Stomach (tissue), 9 donors: ENCODE measurements around the gene AMACR. TPM values are rescaled to one million over a fixed set of nuclear protein-coding genes. Genes with fewer than 3 reads are reported as not detected.

Source experiments
- DNase-seq, 2 donors: peaks; one replicate each; pipeline versions ENCODE4 v3.0.0 to v3.0.0-alpha.2; 2013 to 2019
- H3K27ac ChIP-seq, 5 donors: fragments of 200-600 bp in 4 of 5; sonication (generic) in 4 of 5; one replicate each; pipeline ENCODE4 v1.5.1; 2013 to 2019; ENCODE audit warnings: mild to moderate bottlenecking in 1 of 5, moderate library complexity in 1 of 5
- H3K27me3 ChIP-seq, 3 donors: fragments of 200-600 bp; sonication (generic); one replicate each; pipeline ENCODE4 v1.5.1; 2017 to 2019; ENCODE audit warnings: mixed run types in 1 of 3
- H3K36me3 ChIP-seq, 4 donors: fragments of 200-600 bp; sonication (generic); 1 replicate in 3 of 4; 2 replicates in 1 of 4; pipeline ENCODE4 v1.5.1; 2016 to 2019
- H3K4me1 ChIP-seq, 4 donors: fragments of 200-600 bp; sonication (generic); one replicate each; pipeline ENCODE4 v1.5.1; 2016 to 2019
- H3K4me3 ChIP-seq, 4 donors: fragments of 200-600 bp; sonication (generic) in 3 of 4; one replicate each; pipeline ENCODE4 v1.5.1; 2016 to 2019; ENCODE audit warnings: mild to moderate bottlenecking in 1 of 4
- H3K9me3 ChIP-seq, 4 donors: fragments of 200-600 bp; sonication (generic); one replicate each; pipeline ENCODE4 v1.5.1; 2016 to 2019
- CTCF ChIP-seq, 7 experiments: fragments of 450-650 bp in 4 of 7; fragments of 200-600 bp in 3 of 7; sonication (generic) in 3 of 7; IDR thresholded peaks; one replicate each; pipeline ENCODE4 v1.5.1; 2016 to 2019; ENCODE audit warnings: antibody characterized with exemption in 7 of 7, control low read depth in 2 of 7, mild to moderate bottlenecking in 1 of 7
- EP300 ChIP-seq: sonication (generic); formaldehyde crosslinking; IDR thresholded peaks from one replicate; pipeline ENCODE4 v1.6.1; 2017; ENCODE audit warnings: antibody characterized with exemption
- POLR2A ChIP-seq, 4 donors: fragments of 450-650 bp; IDR thresholded peaks; one replicate each; pipeline ENCODE4 v1.6.1; 2016; ENCODE audit warnings: antibody characterized with exemption in 4 of 4, control low read depth in 2 of 4, mild to moderate bottlenecking in 1 of 4, moderate library complexity in 1 of 4
- POLR2AphosphoS5 ChIP-seq, 3 donors: sonication (generic); formaldehyde crosslinking; IDR thresholded peaks; one replicate each; pipeline ENCODE4 v1.6.1; 2016; ENCODE audit warnings: antibody characterized with exemption in 3 of 3
- WGBS, 5 donors: extraction: QIAGEN DNeasy Blood & Tissue Kit in 3 of 5; methylation state at CpG; one replicate each; pipeline versions ENCODE4 v1.1.5 to v1.1.7; 2013 to 2018; 5-methylcytosine and 5-hydroxymethylcytosine counted together
- intact Hi-C: fragments of 100-400 bp; cut with DNase I; formaldehyde crosslinking; loops from one replicate; pipeline ENCODE4 v1.15.1; 2023; ENCODE audit warnings: low total_unique reads
- polyA plus RNA-seq, 3 donors: library from polyadenylated mRNA; stranded (reverse); fragments of 200-250 nt; gene quantifications; one replicate each; pipeline ENCODE4 v1.2.3, GENCODE V29; 2013
- total RNA-seq, 5 donors: library from RNA; depleted of rRNA; stranded (reverse); fragments of >200 nt; gene quantifications; one replicate each; pipeline versions ENCODE4 v1.1.0 to v1.2.3, GENCODE V29; 2014 to 2016
- donor health status: healthy with polysubstance abuse.
- donor health status: Bipolar disorder and iron deficiency.
- donor health status: healthy.

AMACR gene
- total and polyA plus RNA-seq, 8 donors: 8.5 to 89.7 (median 19.5) TPM

- no peak overlapping the region for H3K27ac ChIP-seq
- H3K36me3 ChIP-seq: peaks cover 4 to 43% (median 39%) of the 10 kb centered on the region in 4 donors
- WGBS, 5 donors: 55 to 76% (median 60%) methylated on average over 1 of the region's 1 CpG
- no peak overlapping the region for H3K4me3 ChIP-seq
- H3K9me3 ChIP-seq: no peaks in the 10 kb centered on the region
- DNase-seq: no peak
- H3K27me3 ChIP-seq: no peaks in the 10 kb centered on the region
- intact Hi-C loops: no loop called here
- TF ChIP-seq CTCF (IDR thresholded peaks at IDR 0.05) (no peak), EP300 (no peak), POLR2AphosphoS5 (IDR thresholded peaks at IDR 0.05) (no peak), POLR2A (IDR thresholded peaks at IDR 0.05) (no peak)
- peaks cover 0 to 17% (median 2%) of the 10 kb centered on the region in 4 donors for H3K4me1 ChIP-seq
Measured at GRCh38 chr5:33994845-33995244, 13.0 kb downstream of the AMACR start.

- no peaks in the 10 kb centered on the region for H3K27me3 ChIP-seq
- intact Hi-C loops: no loop called here
Measured at GRCh38 chr5:33992864-33993263, 15.0 kb downstream of the AMACR start.

GRCh38 chr5:33985447-33985846 is 22.4 kb downstream of the AMACR start:
- WGBS, 5 donors: 97 to 98% (median 97%) methylated on average over 6 of the region's 6 CpGs
- H3K4me3 ChIP-seq: no peak overlapping the region
- DNase-seq: no peak
- no peaks in the 10 kb centered on the region for H3K9me3 ChIP-seq
- no peak for TF ChIP-seq EP300
- TF ChIP-seq POLR2AphosphoS5 (IDR thresholded peaks at IDR 0.05): no peak
- TF ChIP-seq CTCF (IDR thresholded peaks at IDR 0.05): no peak
- TF ChIP-seq POLR2A (IDR thresholded peaks at IDR 0.05): no peak
- H3K27ac ChIP-seq: peak overlapping the region in 1 of 5 donors; percentile 8
- peaks cover 0 to 23% (median 20%) of the 10 kb centered on the region in 4 donors for H3K4me1 ChIP-seq
- H3K36me3 ChIP-seq: peaks cover 16 to 42% (median 38%) of the 10 kb centered on the region in 4 donors
- no peaks in the 10 kb centered on the region for H3K27me3 ChIP-seq
- intact Hi-C loops: no loop called here

More at GRCh38 chr5:33992864-33993263, 15.0 kb downstream of the AMACR start:
- 72 to 94% (median 78%) methylated on average over 2 of the region's 2 CpGs for WGBS, 5 donors
- TF ChIP-seq CTCF (IDR thresholded peaks at IDR 0.05) (no peak), POLR2AphosphoS5 (IDR thresholded peaks at IDR 0.05) (no peak), EP300 (no peak), POLR2A (IDR thresholded peaks at IDR 0.05) (no peak)
- no peaks in the 10 kb centered on the region for H3K9me3 ChIP-seq
- no peak overlapping the region for H3K4me3 ChIP-seq
- H3K27ac ChIP-seq: no peak overlapping the region
- H3K36me3 ChIP-seq: peaks cover 16 to 53% (median 49%) of the 10 kb centered on the region in 4 donors
- no peak for DNase-seq
- H3K4me1 ChIP-seq: peaks cover 0 to 17% (median 2%) of the 10 kb centered on the region in 4 donors

GRCh38 chr5:33984671-33985124 is 23.2 kb downstream of the AMACR start, which contains the start of gene SLC45A2:
SLC45A2 (minus strand) TSS chr5:33984693; CDS start chr5:33984583, 110 bp downstream.
- Histone ChIP-seq H3K4me3 (no peak within 1 kb of the TSS), H3K4me1 (peaks cover 0 to 23% (median 20%) of the 10 kb centered on the region in 4 donors), H3K9me3 (no peaks in the 10 kb centered on the region), H3K27ac (peak within 1 kb of the TSS in 1 of 5 donors; percentile 7), H3K36me3 (peaks cover 11 to 34% (median 32%) of the 10 kb centered on the region in 4 donors), H3K27me3 (no peaks in the 10 kb centered on the region)
- WGBS, 5 donors: 70 to 80% (median 74%) methylated on average over 7 of the region's 7 CpGs
- DNase-seq: no peak
- intact Hi-C loops: no loop called here
- no peak for TF ChIP-seq CTCF (IDR thresholded peaks at IDR 0.05)
- TF ChIP-seq EP300: no peak
- TF ChIP-seq POLR2A (IDR thresholded peaks at IDR 0.05): no peak
- TF ChIP-seq POLR2AphosphoS5 (IDR thresholded peaks at IDR 0.05): no peak
